ENCODE results near the gene CEPT1.
"Not testable (repeated sequence)": the region's sequence is repeated elsewhere in the genome, so short reads cannot be mapped to it uniquely, and the experiment has no call there.

CEPT1 gene

DNA sequence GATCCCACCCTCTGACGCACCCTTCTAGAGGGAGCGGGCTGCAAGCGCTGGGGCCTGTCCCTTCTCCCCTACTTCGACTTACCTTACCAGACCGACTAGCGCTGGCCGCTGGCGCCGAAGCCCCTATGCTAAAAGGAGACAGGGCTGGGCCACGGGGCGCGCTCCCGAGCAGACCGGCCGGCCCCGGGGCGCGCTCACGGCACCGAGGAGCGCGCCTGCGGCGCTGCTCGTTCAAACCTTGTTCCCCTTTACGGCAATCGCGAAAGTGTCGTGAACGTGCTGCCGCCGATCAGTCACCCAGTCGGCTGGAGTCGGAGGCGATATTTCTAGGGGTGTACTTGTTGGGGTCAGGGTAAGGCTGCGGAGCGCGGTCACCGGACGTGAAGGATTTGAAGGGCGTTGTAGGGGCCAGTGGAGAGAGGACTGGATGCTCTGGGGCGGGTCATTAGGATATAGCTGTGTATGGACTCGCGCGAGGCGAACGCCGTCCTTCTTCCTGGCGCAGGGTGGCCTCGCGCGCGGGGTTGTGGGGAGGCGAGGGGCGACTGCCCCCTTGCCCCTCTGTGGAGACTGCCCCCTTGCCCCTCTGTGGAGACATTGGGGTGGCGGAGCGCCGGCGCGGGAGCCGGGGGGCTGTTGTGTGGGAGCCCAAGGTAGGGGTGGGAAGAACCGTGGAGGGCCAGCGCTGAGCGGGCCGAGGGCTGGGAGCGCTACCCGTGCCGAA, at the start of gene CEPT1, which contains the start of gene DRAM2:
TSS of gene CEPT1 (plus strand) at position 268 of the 724 bp plus-strand sequence. CDS start 7,492 bp downstream, outside the sequence.
TSS of gene DRAM2 (minus strand) at position 138 of the 724 bp plus-strand sequence. CDS start 8,539 bp downstream, outside the sequence.
- DNase-seq = peak; percentile 91

DNA sequence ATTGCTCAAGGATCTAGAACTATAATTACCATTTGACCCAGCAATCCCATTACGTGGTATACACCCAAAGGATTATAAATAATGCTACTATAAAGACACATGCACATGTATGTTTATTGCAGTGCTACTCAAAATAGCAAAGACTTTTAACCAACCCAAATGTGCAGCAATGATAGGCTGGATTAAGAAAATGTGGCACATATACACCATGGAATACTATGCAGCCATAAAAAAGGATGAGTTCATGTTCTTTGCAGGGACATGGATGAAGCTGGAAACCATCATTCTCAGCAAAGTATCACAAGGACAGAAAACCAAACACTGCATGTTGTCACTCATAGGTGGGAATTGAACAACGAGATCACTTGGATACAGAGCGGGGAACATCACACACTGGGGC, 44.6 kb upstream of the CEPT1 start:
- not testable (repeated sequence) for DNase-seq

DNA sequence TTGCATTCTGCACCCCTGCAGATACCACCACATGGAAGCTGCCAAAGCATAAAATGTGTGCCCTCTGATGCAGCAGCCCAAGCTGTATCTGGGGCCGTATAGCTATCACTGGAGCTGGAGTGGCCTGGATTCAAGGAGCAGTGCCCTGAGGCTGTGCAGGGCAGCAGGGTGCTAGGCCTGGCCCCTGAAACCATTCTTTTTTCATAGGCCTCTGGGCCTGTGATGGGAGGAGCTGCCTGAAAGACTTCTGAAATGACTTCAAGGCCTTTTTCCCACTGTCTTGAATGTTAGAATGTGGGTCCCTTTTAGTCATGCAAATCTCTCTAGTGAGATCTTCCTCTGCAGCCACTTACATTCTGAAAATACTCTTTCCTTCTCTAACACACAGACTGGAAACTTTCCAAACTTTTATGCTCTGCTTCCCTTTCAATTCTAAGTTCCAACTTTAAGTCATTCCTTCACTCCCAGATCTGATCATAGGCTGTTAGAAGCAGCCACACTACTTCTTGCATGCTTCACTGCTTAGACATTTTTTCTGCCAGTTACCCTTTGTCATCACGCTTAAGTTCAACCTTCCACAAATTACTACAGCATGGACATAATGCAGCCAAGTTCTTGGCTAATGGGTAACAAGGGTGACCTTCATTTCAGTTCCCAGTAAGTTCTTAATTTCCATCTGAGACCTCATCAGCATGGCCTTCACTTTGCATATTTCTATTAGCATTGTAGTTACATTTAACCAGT, 42.5 kb upstream of the CEPT1 start:
- no peak for DNase-seq

DNA sequence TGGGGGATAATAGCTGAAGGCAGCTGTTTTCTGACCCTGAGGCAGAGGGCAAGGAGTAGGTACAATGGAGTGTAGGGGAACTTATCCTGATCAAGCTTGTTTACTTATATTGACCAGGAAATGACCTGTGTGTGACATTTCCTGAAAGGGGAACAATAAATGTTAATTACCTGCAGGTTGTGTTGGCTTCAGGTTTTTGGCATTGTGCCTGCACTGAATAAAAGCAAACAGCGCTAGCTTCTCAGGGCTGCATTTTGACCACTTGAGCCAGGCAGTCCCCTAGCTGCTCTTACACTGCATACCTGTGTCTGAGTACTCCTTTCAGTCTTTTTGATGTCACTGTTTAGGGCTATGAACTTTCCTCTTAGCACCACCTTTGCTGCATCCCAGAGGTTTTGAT, 40.7 kb upstream of the CEPT1 start:
- no peak for DNase-seq

DNA sequence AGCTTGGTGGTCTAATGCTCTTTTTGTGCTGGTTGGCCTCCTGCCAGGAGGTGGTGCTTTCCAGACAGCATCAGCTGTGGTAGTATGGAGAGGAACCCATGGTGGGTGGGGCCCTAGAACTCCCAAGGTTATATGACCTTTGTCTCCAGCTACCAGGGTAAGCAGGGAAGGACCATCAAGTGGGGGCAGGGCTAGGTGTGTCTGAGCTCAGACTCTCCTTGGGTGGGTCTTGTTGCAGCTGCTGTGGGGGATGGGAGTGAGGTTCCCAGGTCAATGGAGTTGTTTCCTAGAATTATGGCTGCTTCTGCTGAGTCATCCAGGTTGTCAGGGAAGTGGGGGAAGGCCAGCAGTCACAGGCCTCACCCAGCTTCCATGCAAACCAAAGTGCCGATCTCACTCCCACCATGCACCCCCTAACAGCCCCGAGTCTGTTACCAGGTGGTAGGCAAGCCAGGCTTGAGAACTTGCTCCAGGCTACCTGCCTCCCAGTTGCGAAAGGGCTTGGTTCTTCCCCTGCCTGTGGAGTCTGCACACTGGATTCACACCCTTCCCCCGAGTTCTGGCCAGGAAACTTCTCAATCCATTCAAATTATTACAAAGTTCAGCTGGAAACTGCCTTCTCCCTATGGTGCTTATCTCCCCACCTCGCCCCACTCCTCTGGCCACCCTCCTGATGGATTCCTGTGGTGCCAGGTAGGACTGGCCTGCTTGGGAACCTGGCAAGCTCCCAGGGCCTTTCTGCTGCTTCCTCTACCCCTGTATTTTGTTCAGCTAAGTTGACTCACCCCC, 38.0 kb upstream of the CEPT1 start:
- DNase-seq = no peak

DNA sequence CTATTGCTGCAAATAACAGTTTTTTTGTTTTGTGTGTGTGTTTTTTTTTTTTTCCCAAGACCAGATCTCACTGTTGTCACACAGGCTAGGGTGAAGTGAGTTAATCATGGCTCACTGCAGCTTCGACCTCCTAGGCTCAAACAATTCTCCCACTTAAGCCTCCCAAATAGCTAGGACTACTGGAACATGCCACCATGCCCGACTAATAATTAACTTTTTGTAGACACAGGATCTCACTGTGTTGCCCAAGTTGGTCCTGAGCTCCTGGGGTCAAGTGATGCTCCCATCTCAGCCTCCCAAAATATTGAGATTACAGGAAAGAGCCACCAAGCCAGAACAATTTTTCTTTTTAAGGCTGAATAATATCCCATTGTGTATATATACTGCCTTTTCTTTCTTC, 35.0 kb upstream of the CEPT1 start:
- DNase-seq = no peak

DNA sequence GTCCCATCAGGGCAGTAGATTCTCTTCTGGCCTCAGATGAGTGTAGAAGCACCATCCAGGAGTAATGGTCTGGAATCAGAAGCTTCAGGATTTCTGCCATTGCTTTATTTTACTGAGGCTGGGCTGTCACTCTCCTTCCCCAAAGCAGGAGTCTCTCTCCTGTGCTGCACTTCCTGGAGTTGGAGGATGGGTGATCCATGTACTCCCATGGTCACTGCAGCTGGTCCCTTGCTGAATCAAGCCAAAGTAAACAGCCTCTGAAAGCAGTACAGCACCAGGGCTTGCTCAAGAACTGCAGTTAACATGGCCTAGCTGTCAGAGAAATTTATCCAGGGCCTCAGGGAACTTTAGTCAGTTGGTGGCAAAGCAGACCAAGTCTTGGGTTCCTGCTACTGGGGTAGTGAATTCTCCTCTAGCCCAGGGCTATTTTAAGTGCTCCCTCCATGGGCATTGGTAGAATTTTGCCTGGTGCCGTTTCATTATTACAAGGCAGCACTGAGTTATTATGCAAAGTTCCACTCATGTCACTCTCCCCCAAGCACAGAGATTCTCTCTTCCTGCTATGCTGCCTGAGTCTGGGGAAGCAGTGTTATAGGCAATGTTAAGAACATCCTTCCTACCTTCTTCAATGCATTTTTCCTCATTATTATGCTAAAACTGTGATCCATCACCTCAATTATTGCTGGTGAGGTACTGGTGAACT, 29.7 kb upstream of the CEPT1 start:
- no peak for DNase-seq

DNA sequence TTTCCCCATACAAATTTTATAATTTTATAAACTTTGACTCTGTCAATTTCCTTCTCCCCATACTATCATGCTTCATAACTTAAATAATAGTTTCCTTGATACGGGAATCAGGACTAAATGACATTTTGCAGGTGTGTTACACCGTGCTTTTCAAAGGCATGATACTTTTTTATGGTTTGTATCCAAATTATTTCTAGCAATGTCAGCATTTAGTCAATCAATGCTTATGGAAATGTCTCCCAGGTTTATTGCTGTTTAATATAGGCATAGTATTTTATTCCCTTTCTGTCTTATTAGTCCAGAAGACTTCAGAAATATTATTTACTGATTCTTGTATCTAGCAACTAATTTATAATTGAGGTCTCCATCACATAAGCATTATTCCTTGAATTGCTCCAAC, 23.5 kb upstream of the CEPT1 start:
- no peak for DNase-seq

DNA sequence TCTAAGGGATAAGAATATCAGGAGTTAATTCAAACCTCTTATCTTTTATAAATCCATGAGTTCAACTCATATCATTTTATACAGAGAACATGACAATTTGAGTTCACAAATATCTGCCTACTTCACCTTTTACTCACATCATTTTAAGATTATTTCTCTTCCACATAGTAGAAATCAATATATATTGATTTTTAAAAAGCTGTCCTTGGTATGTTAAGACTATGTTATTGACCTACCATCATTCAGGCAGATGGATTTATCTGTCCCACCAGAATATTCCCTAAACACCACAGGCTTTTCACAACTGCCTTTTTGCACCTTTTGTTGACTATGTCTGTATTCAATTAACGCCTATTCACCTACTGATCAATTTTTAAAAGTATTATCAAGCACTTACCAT, 13.7 kb upstream of the CEPT1 start:
- no peak for DNase-seq

DNA sequence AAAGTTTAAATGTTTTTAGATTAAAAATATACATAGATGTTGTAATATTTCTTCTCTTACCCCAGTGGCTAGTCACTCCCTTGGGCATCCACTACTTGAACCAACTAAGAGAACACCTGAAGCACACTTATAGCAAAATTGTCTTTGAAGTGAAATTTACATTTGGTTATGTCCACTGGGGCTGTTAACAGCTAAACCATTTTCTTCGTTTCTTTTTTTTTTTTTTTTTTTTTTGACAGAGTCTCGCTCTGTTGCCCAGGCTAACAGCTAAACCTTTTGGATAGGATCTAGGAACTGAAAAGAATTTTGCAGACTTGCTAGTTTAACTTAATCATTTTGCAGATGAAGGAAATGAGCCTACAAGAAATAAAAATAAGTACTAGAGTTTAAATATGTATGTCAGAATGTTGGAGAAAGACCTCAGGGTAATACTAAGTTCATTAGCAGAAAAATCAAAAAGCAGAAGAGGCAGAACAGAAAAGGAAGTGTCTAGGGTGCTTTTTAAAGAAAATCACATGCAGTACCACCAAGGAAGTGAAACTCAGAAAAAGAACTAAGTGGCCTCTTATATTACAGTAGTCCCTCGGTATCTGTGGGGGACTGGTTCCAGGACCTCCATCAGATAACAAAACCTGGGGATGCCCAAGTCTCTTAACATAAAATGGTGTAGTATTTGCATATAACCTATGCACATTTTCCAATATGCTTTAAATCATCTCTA, 11.9 kb upstream of the CEPT1 start:
- no peak for DNase-seq

DNA sequence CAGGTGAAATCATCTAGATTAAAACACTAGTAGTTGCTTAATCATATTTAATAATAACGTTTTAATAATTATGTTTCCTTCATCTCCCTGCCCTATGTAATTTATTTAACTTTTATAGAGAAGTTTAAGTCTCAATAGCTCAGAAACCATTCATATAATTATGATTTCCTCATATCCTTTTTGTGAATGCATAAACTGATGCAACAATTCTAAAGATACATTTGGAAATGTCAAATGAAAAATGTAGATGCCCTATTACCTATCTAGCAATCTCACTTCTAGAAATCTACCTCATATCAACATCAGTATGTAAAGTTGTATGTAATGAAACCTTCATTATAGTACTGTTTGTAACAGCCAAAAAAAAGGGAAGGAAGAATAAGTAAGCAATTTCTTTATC, 10.6 kb upstream of the CEPT1 start:
- no peak for DNase-seq

DNA sequence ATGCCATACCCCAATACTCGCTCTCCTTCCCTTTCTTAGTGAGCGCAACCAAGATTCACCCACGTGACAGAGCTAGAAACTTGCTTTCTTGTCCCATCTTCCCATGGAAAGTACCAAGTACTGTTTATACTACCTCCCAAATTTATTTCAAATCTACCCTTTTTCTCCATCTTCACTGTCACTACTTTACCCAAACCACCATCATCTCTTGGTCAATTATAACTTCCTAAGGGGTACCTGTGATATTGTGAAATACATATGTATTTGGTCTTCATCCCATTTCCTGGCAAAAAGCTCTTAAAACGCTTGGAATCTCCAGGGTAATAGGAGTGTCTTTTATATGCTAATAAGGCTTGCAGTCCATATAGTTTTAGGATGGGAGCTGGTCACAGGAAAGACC, 8.3 kb upstream of the CEPT1 start:
- no peak for DNase-seq

DNA sequence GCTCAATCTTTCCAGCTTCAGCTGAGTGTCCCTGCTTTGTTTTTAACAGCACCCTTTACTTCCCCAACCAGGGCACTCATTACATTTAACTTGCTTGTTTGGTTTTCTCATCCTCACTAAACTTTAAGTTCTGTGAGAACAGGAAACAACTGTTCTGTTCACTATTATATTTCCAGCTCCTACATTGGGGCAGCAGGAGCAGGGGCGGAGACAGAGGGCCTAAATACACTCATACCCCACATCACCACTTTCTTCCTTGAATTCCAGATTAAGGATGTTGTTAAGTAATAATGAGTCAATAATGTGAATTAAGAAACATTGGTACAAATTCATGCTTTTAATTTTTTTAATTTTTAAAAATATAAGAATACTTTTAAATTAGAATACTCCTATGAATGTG, 6.2 kb upstream of the CEPT1 start:
- no peak for DNase-seq

DNA sequence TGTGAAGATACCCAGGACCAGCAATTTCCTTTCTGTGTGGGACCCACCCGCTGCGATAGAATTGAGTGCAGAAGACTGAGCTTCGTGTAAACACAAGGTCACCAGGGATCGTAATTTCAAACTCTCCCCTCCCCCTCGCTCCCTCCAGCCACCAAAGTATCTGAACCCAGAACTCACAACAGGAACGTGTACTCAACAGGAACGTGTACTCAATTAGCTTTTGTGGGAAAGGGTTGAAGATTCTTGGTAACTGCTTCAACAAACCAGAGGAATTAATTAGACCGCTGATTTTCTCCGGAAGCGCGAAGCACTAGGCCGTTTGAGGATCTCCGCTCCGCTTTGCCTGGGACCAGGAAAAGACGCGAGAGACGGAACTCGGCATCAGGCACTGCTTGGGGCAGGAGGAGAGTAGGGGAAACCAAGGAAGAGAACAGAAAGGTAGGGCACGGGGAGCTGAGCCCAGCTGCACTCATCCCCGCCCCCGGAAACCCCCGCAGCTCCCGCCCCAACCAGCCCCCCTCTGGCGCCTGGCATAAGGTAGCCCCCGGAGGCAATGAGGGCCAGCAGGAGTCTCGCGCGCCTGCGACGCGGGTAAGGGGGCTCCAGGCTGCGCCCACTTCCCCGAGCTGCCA, 583 bp upstream of the CEPT1 start:
- peak; percentile 3 for DNase-seq

DNA sequence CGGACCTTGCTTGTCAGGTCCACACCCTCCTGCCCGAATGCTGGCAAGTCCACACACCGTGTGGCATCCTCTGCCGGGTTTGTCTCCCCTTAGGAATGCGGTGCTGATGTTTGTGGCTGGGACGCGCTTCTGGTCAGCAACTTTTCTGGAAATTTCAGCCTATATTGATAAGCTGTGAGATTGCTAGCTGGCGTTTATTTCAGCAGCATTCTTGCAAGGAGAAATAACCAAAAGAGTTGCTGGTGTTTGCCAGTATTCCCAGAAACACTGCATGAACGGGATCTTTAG, 601 bp downstream of the CEPT1 start:
- DNase-seq = no peak

DNA sequence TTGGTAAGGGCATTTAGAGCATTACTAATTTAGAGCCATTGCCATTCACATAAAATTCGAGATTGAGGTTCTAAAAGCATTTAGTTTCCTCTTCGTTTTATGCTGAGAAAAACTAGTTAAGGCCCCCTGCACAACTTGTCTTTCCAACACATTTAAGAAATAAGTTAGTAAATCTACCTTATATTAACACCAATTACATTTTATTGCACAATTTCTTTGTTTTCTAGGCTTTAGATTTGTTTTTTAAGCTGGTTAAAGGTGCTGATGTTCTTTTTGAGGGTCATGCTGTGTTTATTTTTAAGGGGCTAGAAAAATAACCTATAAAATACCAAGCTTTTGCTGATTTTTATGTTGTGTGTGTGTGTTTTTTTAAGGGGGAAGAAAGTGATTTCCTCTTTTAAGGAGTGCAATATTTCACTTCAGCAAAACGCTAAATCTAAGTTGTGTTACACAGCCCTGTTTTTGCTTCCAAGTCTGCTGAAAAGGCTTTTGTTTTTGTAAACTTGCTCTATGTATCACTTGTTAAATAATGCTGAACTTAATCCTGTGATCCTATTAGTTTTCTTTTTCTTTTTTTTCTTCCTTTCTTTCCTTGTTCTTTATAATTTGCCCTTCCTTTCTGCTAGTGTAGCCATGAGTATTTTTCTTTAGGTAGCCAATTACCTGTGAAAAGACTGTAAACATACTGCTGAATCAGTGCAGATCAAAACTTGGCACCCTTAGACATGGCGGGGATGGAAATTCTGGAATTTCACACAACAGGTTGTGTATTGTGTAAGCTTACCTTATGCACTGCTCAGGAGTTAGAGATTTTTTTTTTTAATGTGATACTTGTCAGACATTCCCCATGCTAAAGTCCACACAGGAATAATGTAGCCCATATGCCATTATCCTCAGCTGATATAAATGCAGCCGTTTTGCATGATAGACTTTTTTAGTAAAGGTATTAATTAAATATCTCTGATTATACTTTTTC, 1.5 kb downstream of the CEPT1 start:
- no peak for DNase-seq

DNA sequence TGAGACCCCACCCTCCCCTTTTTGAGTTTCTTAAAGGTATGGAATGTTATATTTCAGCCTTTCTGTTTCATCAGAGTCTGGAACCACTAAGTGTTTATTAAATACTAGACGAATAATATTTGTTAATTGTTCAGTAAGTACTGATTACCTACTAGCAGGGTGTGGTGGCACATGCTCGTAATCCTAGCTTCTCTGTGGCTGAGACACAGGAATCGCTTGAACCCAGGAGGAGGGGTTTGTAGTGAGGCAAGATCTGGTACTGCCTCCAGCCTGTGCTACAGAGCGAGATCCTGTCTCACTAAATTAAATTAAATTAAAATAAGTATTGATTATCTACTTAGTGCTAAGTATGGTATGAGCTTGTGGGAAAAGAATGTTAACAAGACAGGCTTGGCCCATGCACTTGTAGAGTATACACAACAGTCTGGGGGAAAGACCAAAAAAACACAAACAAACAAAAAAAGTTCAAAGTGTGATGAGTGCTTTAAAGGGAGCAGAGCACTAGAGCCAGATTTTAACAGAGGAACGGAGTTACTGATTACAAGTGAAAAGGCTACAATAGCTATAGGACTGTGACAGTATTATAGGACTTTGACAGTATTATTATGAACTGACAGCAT, 2.4 kb downstream of the CEPT1 start:
- DNase-seq = no peak

DNA sequence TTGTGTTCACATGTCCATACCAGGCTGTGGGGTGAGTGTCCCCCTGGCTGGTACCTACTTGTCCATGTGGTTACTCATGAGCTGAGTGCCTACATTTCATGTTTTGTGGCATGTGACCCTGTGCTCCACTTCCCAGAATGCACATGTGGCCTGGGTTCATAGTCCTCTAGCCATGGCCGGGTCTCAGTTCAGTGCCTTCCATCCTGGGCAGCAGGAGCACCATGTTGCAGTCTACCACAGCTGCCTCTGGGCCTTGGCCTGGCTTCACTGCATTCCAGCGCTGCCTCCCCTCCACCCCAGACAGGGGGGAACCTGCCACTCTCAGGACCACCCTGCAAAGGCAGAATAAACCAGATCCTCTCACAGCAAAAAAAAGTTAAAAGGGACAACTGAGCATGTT, 5.5 kb downstream of the CEPT1 start:
- no peak for DNase-seq

DNA sequence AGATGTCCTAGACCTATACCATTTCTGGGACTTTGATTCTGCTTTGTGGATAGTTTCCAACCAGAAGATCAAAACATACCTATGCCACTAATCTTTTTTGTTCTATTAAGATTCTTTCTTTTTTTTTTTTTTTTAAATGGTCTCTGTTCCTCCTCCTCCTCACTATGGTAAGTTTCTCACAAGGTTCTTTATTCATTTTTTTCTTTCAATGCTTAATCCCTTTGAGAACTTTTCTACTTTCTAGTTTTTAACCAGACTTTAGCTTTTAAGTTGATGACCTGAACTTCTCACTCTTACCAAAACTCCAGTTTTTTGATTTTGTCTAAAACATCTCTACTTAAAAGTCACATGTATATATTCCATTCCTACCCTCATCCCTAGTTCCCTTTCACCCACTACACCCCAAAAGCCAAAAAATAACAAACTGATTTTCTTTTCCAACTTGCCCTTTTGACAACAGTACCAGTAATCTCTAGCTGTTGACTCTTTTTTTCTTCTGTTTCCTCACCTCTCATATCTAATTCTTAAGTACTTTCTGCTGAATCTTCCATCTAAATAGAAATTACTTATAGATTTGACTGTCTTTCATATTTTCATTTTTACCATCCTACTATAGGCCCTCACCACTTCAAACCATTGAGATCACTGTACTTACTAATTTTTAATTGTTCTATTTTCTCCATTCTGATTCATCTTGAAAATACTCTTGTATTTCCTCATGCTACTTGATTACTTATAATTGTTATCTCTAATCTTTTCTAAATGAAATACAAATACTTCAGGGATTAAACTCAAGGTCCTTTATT, 6.1 kb downstream of the CEPT1 start:
- no peak for DNase-seq

Data from stimulated activated CD4-positive, alpha-beta T cell treated with anti-CD3 and anti-CD28 coated beads, Interleukin-12 subunit alpha, Interleukin-12 subunit beta, amount 100 ng/mL, for 4 hours (primary cell).